ENCODE measurements around the gene ZC3H11A.

GRCh38 chr1:203826175-203826574 is 30.8 kb downstream of the ZC3H11A start:
- TF ChIP-seq CTCF (IDR thresholded peaks at IDR 0.05; ENCODE audit: insufficient read depth, low read length): no peak
- TF ChIP-seq POLR2AphosphoS5 (IDR thresholded peaks at IDR 0.05; ENCODE audit: low read depth): no peak
- no peak for TF ChIP-seq REST (IDR thresholded peaks at IDR 0.05; ENCODE audit: insufficient replicate concordance, low read depth)

Data from HL-60 (cell line).